Hepatocyte (in vitro differentiated cells): Measurements from ENCODE around the gene HMGCL.
"Not testable (repeated sequence)": the region's sequence is repeated elsewhere in the genome, so short reads cannot be mapped to it uniquely, and the experiment has no call there.

Source experiments
- EZH2phosphoT487 ChIP-seq: fragments of 200-600 bp; sonication (generic); IDR thresholded peaks from one replicate; pipeline ENCODE4 v1.6.1; 2018; ENCODE audit warnings: antibody characterized with exemption, mild to moderate bottlenecking, low read depth, moderate library complexity; ENCODE audit not compliant: unreplicated experiment, severe bottlenecking
- TF ChIP-seq, protein P1 (sequence below): fragments of 200-600 bp; sonication (generic); IDR thresholded peaks from 2 replicates; pipeline ENCODE4 v1.5.1; 2016; ENCODE audit warnings: antibody characterized with exemption, mild to moderate bottlenecking; ENCODE audit not compliant: poor library complexity

DNA sequence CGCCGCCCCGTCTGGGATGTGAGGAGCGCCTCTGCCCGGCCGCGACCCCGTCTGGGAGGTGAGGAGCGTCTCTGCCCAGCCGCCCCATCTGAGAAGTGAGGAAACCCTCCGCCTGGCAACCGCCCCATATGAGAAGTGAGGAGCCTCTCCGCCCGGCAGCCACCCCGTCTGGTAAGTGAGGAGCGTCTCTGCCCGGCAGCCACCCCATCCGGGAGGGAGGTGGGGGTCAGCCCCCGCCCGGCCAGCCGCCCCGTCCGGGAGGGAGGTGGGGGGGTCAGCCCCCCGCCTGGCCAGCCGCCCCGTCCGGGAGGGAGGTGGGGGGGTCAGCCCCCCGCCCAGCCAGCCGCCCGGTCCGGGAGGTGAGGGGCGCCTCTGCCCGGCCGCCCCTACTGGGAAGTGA lies 27.9 kb upstream of the HMGCL start:
- TF ChIP-seq, protein P1, sequence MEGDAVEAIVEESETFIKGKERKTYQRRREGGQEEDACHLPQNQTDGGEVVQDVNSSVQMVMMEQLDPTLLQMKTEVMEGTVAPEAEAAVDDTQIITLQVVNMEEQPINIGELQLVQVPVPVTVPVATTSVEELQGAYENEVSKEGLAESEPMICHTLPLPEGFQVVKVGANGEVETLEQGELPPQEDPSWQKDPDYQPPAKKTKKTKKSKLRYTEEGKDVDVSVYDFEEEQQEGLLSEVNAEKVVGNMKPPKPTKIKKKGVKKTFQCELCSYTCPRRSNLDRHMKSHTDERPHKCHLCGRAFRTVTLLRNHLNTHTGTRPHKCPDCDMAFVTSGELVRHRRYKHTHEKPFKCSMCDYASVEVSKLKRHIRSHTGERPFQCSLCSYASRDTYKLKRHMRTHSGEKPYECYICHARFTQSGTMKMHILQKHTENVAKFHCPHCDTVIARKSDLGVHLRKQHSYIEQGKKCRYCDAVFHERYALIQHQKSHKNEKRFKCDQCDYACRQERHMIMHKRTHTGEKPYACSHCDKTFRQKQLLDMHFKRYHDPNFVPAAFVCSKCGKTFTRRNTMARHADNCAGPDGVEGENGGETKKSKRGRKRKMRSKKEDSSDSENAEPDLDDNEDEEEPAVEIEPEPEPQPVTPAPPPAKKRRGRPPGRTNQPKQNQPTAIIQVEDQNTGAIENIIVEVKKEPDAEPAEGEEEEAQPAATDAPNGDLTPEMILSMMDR: not testable (repeated sequence)
- not testable (repeated sequence) for TF ChIP-seq EZH2phosphoT487
